Omental fat pad (tissue), 4 donors: Measurements from ENCODE around the gene IL1R1. TPM values are rescaled to one million over a fixed set of nuclear protein-coding genes. Genes with fewer than 3 reads are reported as not detected.
A peak's percentile ranks its signal among the peaks of the same experiment; 100 is the strongest.

Source experiments
- ATAC-seq: fragments of 150-250 bp; one replicate; pipeline ENCODE4 v1.9.1; 2016; ENCODE audit warnings: mild to moderate bottlenecking, moderate library complexity; ENCODE audit not compliant: low FRiP score
- DNase-seq: peaks from one replicate; pipeline ENCODE4 v3.0.0-alpha.2; 2019; ENCODE audit warnings: low spot score
- CTCF ChIP-seq, 3 donors: fragments of 450-650 bp; IDR thresholded peaks; one replicate each; pipeline ENCODE4 v1.5.1; 2016 to 2017; ENCODE audit warnings: antibody characterized with exemption in 3 of 3, mild to moderate bottlenecking in 3 of 3, moderate library complexity in 2 of 3
- total RNA-seq, 4 donors: library from RNA; depleted of rRNA; stranded (reverse); fragments of >200 nt; gene quantifications; one replicate each; pipeline ENCODE4 v1.1.0, GENCODE V29; 2016

The IL1R1 gene
- total RNA-seq, 4 donors from 2014 or later: 167 to 541 (median 270) TPM

- DNase-seq (no peak), ATAC-seq (no peak)
- no peak for TF ChIP-seq CTCF (IDR thresholded peaks at IDR 0.05)
These were observed 13.5 kb upstream of the IL1R1 start for GRCh38 chr2:102129082-102129481.

- peak; percentile 29 for ATAC-seq
These were observed 12.4 kb upstream of the IL1R1 start for GRCh38 chr2:102129951-102130646.

GRCh38 chr2:102130647-102130991 is 11.9 kb upstream of the IL1R1 start:
- ATAC-seq (no peak), DNase-seq (no peak)
- no peak for TF ChIP-seq CTCF (IDR thresholded peaks at IDR 0.05)

More at GRCh38 chr2:102129951-102130646, 12.4 kb upstream of the IL1R1 start:
- no peak for TF ChIP-seq CTCF (IDR thresholded peaks at IDR 0.05)
- DNase-seq: no peak

GRCh38 chr2:102131564-102131963 is 11.0 kb upstream of the IL1R1 start:
- ATAC-seq (no peak), DNase-seq (no peak)

GRCh38 chr2:102137138-102137537 is 5.4 kb upstream of the IL1R1 start:
- ATAC-seq: no peak
- TF ChIP-seq CTCF (IDR thresholded peaks at IDR 0.05): no peak
- DNase-seq: no peak

More at GRCh38 chr2:102131564-102131963, 11.0 kb upstream of the IL1R1 start:
- TF ChIP-seq CTCF (IDR thresholded peaks at IDR 0.05): no peak

- ATAC-seq (no peak), DNase-seq (no peak)
- TF ChIP-seq CTCF (IDR thresholded peaks at IDR 0.05): no peak
These were observed 4.2 kb upstream of the IL1R1 start for GRCh38 chr2:102138331-102138730.

- ATAC-seq (no peak), DNase-seq (no peak)
- no peak for TF ChIP-seq CTCF (IDR thresholded peaks at IDR 0.05)
These were observed 2.7 kb upstream of the IL1R1 start for GRCh38 chr2:102139851-102140250.
